HG03378 (cell line): Measurements from ENCODE around the gene C5orf52.

Experiments used
- ATAC-seq: cut with Tn5 transposase; IDR thresholded peaks from one replicate; pipeline ENCODE4 v1.9.1; 2021; ENCODE audit warnings: mild to moderate bottlenecking, moderate library complexity; ENCODE audit not compliant: unreplicated experiment

The C5orf52 gene

GRCh38 chr5:157670662-157671591, at the start of gene C5orf52:
C5orf52 (plus strand) TSS chr5:157671533; CDS start chr5:157671615, 82 bp downstream.
- ATAC-seq = no peak

- ATAC-seq = no peak
Measured at GRCh38 chr5:157624144-157624543, 47.2 kb upstream of the C5orf52 start.

- no peak for ATAC-seq
Measured at GRCh38 chr5:157626831-157627230, 44.5 kb upstream of the C5orf52 start.

GRCh38 chr5:157630341-157630740, 41.0 kb upstream of the C5orf52 start:
- no peak for ATAC-seq

- ATAC-seq = no peak
Measured at GRCh38 chr5:157640406-157641066, 30.8 kb upstream of the C5orf52 start.

DNA sequence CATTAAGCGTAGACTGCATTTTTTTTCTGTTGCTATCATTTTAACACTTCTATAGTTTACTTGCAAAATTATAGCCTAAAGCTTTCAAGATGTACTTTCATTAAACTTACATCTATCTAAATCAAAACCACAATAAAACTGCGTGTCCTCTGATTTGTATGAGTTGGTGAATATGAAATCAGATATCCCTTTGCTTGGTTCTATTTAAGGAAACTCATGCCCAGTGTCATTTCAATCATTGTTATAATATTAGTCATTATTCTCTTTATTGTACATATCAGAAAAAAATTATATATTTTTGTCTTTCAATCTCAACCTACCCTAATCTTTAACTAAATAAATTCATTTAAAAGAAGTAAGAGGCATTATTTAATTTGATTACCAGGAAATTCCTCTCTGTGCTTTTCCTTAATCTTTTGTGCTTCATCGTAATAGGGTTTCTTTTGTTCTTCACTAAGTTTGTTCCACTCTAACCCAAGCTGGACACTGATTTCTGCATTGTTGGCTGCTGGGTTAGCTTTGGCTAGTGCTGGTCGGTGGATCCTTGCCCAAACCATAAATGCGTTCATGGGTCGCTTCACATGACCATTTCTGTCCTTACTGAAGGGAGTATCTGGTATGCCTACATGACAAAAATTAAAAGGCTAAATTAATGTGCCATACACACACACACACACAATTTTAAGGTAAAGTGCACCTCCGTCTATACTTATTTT, 22.9 kb upstream of the C5orf52 start:
- no peak for ATAC-seq

GRCh38 chr5:157649101-157649500, 22.2 kb upstream of the C5orf52 start:
- ATAC-seq = no peak

- ATAC-seq = no peak
Measured at GRCh38 chr5:157650991-157651611, 20.2 kb upstream of the C5orf52 start.

GRCh38 chr5:157651623-157652376, 19.5 kb upstream of the C5orf52 start:
- no peak for ATAC-seq

DNA sequence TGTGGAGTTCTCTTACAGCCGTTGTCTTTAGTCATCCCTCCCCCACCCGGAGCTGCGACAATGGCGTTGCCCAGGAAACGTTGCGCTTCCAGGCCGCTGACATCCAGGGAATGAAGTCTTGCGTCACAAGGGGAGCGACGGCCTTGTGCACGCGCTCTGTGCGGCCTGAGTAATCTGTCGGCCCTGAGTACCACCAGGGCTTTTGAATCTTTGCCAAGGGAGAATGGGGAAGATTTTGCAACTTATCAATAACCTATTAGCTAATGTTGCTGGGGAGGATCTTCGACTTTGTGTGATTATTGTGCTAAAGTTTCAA, 19.0 kb upstream of the C5orf52 start, which contains the start of gene SOX30:
Gene SOX30, minus strand, starts transcription at position 62 of the 316 bp plus-strand sequence. CDS start 360 bp downstream, outside the sequence.
- ATAC-seq = no peak

DNA sequence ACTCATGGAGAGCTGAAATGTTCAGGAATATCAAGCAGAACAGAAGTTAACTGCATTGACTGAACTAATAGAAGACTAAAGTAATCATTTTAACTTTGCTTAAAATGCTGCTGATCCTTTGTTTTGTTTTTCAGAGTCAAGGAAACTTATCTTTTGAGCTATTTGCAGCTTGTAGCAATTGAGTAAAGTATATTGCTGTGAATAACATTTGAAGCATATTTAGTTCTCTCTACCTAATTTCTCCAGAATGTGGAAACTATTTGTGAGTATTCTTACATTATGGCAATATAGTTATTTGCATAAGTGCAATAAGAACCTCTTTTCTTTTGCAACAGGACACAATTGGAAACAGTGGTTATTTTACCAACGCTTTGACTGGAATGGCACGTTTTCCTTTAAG, 13.8 kb upstream of the C5orf52 start:
- ATAC-seq = no peak

DNA sequence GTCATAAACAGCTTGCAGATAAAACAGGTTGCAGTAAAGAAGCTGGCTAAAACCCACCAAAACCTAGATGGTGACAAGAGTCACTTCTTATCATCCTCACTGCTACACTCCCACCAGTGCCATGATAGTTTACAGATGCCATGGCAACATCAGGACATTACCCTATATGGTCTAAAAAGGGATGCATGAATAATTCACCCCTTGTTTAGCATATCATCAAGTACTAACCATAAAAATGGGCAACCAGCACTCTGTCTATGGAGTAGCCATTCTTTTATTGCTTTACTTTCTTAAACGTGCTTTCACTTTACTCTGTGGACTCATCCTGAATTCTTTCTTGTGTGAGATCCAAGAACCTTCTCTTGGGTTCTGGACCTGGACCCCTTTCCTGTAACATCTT, 12.4 kb upstream of the C5orf52 start:
- ATAC-seq = no peak

GRCh38 chr5:157659868-157660660, 11.3 kb upstream of the C5orf52 start:
- ATAC-seq = no peak

GRCh38 chr5:157665467-157666070, 5.8 kb upstream of the C5orf52 start:
- no peak for ATAC-seq

GRCh38 chr5:157668356-157668755, 3.0 kb upstream of the C5orf52 start:
- no peak for ATAC-seq

- ATAC-seq = no peak
Measured at GRCh38 chr5:157669701-157670097, 1.6 kb upstream of the C5orf52 start.

GRCh38 chr5:157671592-157672330, 428 bp downstream of the C5orf52 start:
- no peak for ATAC-seq

- ATAC-seq = no peak
Measured at GRCh38 chr5:157672976-157673375, 1.6 kb downstream of the C5orf52 start.
